Stimulated activated naive CD8-positive, alpha-beta T cell treated with anti-CD3 and anti-CD28 coated beads, Interleukin-15, Interleukin-2, amounts not matched to agents 100 ng/mL and 50 ng/mL, for 24 hours (primary cell): ENCODE data around the gene C1orf56.
"Not testable (repeated sequence)": the region's sequence is repeated elsewhere in the genome, so short reads cannot be mapped to it uniquely, and the experiment has no call there.

Experiments
- H3K27ac Mint-ChIP-seq: one replicate; pipeline ENCODE4 v1.8.0; 2021; ENCODE audit warnings: mild to moderate bottlenecking, mixed read lengths
- H3K27me3 Mint-ChIP-seq: one replicate; pipeline ENCODE4 v1.8.0; 2021; ENCODE audit warnings: mixed read lengths
- H3K36me3 Mint-ChIP-seq: one replicate; pipeline ENCODE4 v1.8.0; 2021; ENCODE audit warnings: low read depth, mixed read lengths
- H3K4me1 Mint-ChIP-seq: one replicate; pipeline ENCODE4 v1.8.0; 2021; ENCODE audit warnings: low read depth, mixed read lengths
- H3K4me3 Mint-ChIP-seq: one replicate; pipeline ENCODE4 v1.8.0; 2021; ENCODE audit warnings: mild to moderate bottlenecking, mixed read lengths
- H3K9me3 Mint-ChIP-seq: one replicate; pipeline ENCODE4 v1.8.0; 2021; ENCODE audit warnings: mixed read lengths

The C1orf56 gene

GRCh38 chr1:151065089-151065645, 17.6 kb downstream of the C1orf56 start:
- Mint-ChIP-seq H3K27ac (no peak overlapping the region), H3K36me3 (peaks cover 6% of the 10 kb centered on the region), H3K4me1 (peaks cover 47% of the 10 kb centered on the region), H3K9me3 (no peaks in the 10 kb centered on the region), H3K4me3 (no peak overlapping the region), H3K27me3 (no peaks in the 10 kb centered on the region)

- Mint-ChIP-seq H3K4me3 (no peak overlapping the region), H3K9me3 (no peaks in the 10 kb centered on the region), H3K27me3 (no peaks in the 10 kb centered on the region), H3K27ac (no peak overlapping the region), H3K36me3 (peaks cover 12% of the 10 kb centered on the region), H3K4me1 (peaks cover 40% of the 10 kb centered on the region)
Measured at GRCh38 chr1:151067185-151067584, 19.6 kb downstream of the C1orf56 start.

DNA sequence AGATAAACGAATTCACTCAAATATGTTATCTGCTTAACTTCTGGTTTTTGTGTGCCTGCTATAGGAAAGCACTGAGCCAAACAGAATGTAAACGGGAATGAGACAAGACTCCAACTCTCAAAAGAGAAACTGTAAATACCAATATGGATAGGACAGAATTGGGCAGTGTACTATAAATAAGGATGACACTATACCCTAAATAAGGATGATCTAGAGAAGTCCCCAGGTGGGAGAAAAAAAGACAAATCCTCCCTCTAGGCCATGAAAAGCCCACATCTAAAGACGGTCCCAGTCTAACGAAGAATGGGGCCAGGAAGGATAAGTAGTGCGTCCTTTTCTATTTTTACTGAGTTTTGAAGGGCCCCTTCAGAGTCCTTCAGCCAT, 21.5 kb downstream of the C1orf56 start:
- Mint-ChIP-seq H3K27ac (peak overlapping the region; percentile 100), H3K36me3 (peaks cover 16% of the 10 kb centered on the region), H3K9me3 (no peaks in the 10 kb centered on the region), H3K27me3 (no peaks in the 10 kb centered on the region), H3K4me1 (peaks cover 35% of the 10 kb centered on the region), H3K4me3 (peak overlapping the region; percentile 98)

GRCh38 chr1:151070474-151071276, 23.1 kb downstream of the C1orf56 start, which contains the start of gene GABPB2:
Gene GABPB2 (plus strand): TSS chr1:151070761. CDS start chr1:151088190, 17,429 bp downstream.
- Mint-ChIP-seq H3K27me3 (no peaks in the 10 kb centered on the region), H3K4me1 (peaks cover 35% of the 10 kb centered on the region), H3K9me3 (no peaks in the 10 kb centered on the region), H3K27ac (peak within 1 kb of the TSS; percentile 100), H3K4me3 (peak within 1 kb of the TSS; percentile 98), H3K36me3 (peaks cover 18% of the 10 kb centered on the region)

GRCh38 chr1:151072224-151072623, 24.7 kb downstream of the C1orf56 start:
- peak overlapping the region; percentile 100 for H3K27ac Mint-ChIP-seq
- H3K4me3 Mint-ChIP-seq, result peak overlapping the region; percentile 98
- H3K36me3 Mint-ChIP-seq, result peaks cover 17% of the 10 kb centered on the region
- no peaks in the 10 kb centered on the region for H3K27me3 Mint-ChIP-seq
- no peaks in the 10 kb centered on the region for H3K9me3 Mint-ChIP-seq
- peaks cover 35% of the 10 kb centered on the region for H3K4me1 Mint-ChIP-seq

DNA sequence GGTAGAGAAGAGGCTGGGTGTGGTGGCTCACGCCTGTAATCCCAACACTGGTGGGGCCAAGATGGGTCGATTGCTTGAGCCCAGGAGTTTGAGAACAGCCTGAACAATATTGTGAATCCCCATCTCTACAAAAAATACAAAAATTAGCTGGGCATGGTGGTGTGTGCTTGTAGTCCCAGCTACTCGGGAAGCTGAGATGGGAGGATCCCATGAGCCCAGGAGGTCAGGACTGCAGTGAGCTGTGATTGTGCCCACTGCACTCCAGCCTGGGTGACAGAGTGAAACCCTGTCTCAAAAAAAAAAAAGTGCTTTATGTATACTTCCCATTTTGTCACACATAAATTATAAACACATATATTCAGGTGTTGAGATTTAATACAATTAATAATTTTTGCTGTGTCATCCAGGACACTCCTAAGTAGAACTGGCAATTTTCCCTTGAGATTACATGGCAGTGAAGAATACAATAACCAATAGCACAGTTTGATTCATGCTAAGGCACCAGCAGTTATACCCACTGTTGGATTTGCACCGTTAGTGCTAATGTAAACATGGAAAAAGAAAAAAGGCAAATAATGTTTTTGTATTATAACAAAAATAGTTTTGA, 38.5 kb downstream of the C1orf56 start:
- peaks cover 4% of the 10 kb centered on the region for H3K36me3 Mint-ChIP-seq

DNA sequence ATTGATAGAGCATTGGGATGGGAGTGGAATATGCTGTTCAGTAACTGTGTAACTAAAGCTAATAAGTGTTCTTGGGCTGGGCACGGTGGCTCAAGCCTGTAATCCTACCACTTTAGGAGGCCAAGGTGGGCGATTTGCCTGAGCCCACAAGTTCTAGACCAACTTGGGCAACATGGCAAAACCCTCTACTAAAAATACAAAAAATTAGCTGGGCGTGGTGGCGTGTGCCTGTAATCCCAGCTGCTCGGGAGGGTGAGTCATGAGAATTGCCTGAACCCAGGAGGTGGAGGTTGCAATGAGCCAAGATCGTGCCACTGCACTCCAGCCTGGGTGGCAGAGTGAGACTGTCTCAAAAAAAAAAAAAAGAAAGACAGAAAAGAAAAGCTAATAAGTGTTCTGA, 49.9 kb downstream of the C1orf56 start:
- not testable (repeated sequence) for H3K36me3 Mint-ChIP-seq, H3K4me3 Mint-ChIP-seq, H3K9me3 Mint-ChIP-seq, H3K27ac Mint-ChIP-seq, H3K4me1 Mint-ChIP-seq, H3K27me3 Mint-ChIP-seq

More for the DNA sequence above, 38.5 kb downstream of the C1orf56 start:
- no peaks in the 10 kb centered on the region for H3K4me1 Mint-ChIP-seq
- no peaks in the 10 kb centered on the region for H3K27me3 Mint-ChIP-seq
- H3K4me3 Mint-ChIP-seq, result no peak overlapping the region
- H3K27ac Mint-ChIP-seq, result no peak overlapping the region
- no peaks in the 10 kb centered on the region for H3K9me3 Mint-ChIP-seq

DNA sequence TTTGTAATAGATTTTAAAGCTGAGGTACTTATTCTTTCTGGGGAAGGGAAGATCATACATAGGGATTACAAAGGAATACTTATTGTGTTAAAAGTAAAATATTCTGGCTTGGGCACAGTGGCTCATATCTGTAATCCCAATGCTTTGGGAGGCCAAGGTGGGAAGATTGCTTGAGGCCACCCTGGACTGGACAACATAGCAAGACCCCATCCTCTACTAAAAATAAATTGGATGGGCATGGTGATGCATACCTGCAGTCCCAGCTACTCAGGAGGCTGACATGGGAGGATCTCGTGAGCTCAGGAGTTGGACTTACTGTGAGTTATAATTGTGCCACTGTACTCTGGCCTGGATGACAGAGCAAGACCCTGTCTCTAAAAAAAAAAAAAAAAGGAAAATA, 50.6 kb downstream of the C1orf56 start:
- H3K27me3 Mint-ChIP-seq, result no peaks in the 10 kb centered on the region
- no peak overlapping the region for H3K27ac Mint-ChIP-seq
- H3K36me3 Mint-ChIP-seq, result no peaks in the 10 kb centered on the region
- H3K4me1 Mint-ChIP-seq, result no peaks in the 10 kb centered on the region
- no peak overlapping the region for H3K4me3 Mint-ChIP-seq
- no peaks in the 10 kb centered on the region for H3K9me3 Mint-ChIP-seq
